ENCODE measurements around the gene GALNT2.

The GALNT2 gene

GRCh38 chr1:230289350-230289644 is 222.3 kb downstream of the GALNT2 start:
- TF ChIP-seq CTCF (IDR thresholded peaks at IDR 0.05; ENCODE audit: extremely low read depth, insufficient read depth, missing control alignments) = no peak

GRCh38 chr1:230291731-230292620 is 224.9 kb downstream of the GALNT2 start:
- in situ Hi-C loops (cut with MboI; ENCODE audit: low pct_unique_long_range_greater_than_20kb, low sequenced_read_pairs, unreplicated experiment) = no loop called here
- no peak for DNase-seq (ENCODE audit: low spot score)
- no peak for TF ChIP-seq CTCF (IDR thresholded peaks at IDR 0.05; ENCODE audit: extremely low read depth, insufficient read depth, missing control alignments)

More at GRCh38 chr1:230289350-230289644, 222.3 kb downstream of the GALNT2 start:
- in situ Hi-C loops (cut with MboI; ENCODE audit: low pct_unique_long_range_greater_than_20kb, low sequenced_read_pairs, unreplicated experiment) = no loop called here
- DNase-seq (ENCODE audit: low spot score) = no peak

GRCh38 chr1:230292689-230293389 is 225.8 kb downstream of the GALNT2 start:
- in situ Hi-C loops (cut with MboI; ENCODE audit: low pct_unique_long_range_greater_than_20kb, low sequenced_read_pairs, unreplicated experiment) = no loop called here
- no peak for TF ChIP-seq CTCF (IDR thresholded peaks at IDR 0.05; ENCODE audit: extremely low read depth, insufficient read depth, missing control alignments)
- no peak for DNase-seq (ENCODE audit: low spot score)

GRCh38 chr1:230293390-230293700 is 226.3 kb downstream of the GALNT2 start:
- no peak for DNase-seq (ENCODE audit: low spot score)
- in situ Hi-C loops (cut with MboI; ENCODE audit: low pct_unique_long_range_greater_than_20kb, low sequenced_read_pairs, unreplicated experiment) = no loop called here
- no peak for TF ChIP-seq CTCF (IDR thresholded peaks at IDR 0.05; ENCODE audit: extremely low read depth, insufficient read depth, missing control alignments)

- in situ Hi-C loops (cut with MboI; ENCODE audit: low pct_unique_long_range_greater_than_20kb, low sequenced_read_pairs, unreplicated experiment) = no loop called here
- no peak for TF ChIP-seq CTCF (IDR thresholded peaks at IDR 0.05; ENCODE audit: extremely low read depth, insufficient read depth, missing control alignments)
- no peak for DNase-seq (ENCODE audit: low spot score)
Measured at GRCh38 chr1:230295367-230295766, 228.3 kb downstream of the GALNT2 start.

GRCh38 chr1:230299191-230300006 is 232.4 kb downstream of the GALNT2 start:
- in situ Hi-C loops (cut with MboI; ENCODE audit: low pct_unique_long_range_greater_than_20kb, low sequenced_read_pairs, unreplicated experiment) = loop anchor here (25.0 kb wide), 2 partner anchors 637 to 1037 kb away; partner anchors contain the start of gene RAB4A
- no peak for TF ChIP-seq CTCF (IDR thresholded peaks at IDR 0.05; ENCODE audit: extremely low read depth, insufficient read depth, missing control alignments)
- no peak for DNase-seq (ENCODE audit: low spot score)
